NCI-H69 (cell line): ENCODE results near the gene KRT23.
"Not testable (repeated sequence)": the region's sequence is repeated elsewhere in the genome, so short reads cannot be mapped to it uniquely, and the experiment has no call there.

Source experiments
- DNase-seq: peaks from one replicate; lab custom pipeline; 2025; lab: John Stamatoyannopoulos, UW

The KRT23 gene

GRCh38 chr17:40950176-40950575, 12.7 kb upstream of the KRT23 start:
- peak; percentile 85 for DNase-seq

- peak; percentile 81 for DNase-seq
Observed at GRCh38 chr17:40949418-40949817, 12.0 kb upstream of the KRT23 start.

- no peak for DNase-seq
Observed at GRCh38 chr17:40947929-40948328, 10.5 kb upstream of the KRT23 start.

- no peak for DNase-seq
Observed at GRCh38 chr17:40945414-40945813, 8.0 kb upstream of the KRT23 start.

GRCh38 chr17:40944531-40944930, 7.1 kb upstream of the KRT23 start:
- no peak for DNase-seq

GRCh38 chr17:40942553-40942952, 5.1 kb upstream of the KRT23 start:
- DNase-seq, result no peak

- no peak for DNase-seq
Observed at GRCh38 chr17:40940266-40940665, 2.8 kb upstream of the KRT23 start.

GRCh38 chr17:40938981-40939380, 1.5 kb upstream of the KRT23 start:
- DNase-seq, result no peak

GRCh38 chr17:40936976-40937375, 470 bp downstream of the KRT23 start:
- no peak for DNase-seq

- no peak for DNase-seq
Observed at GRCh38 chr17:40936437-40936971, 942 bp downstream of the KRT23 start.

GRCh38 chr17:40935624-40936023, 1.8 kb downstream of the KRT23 start:
- no peak for DNase-seq

- no peak for DNase-seq
Observed at GRCh38 chr17:40932608-40933007, 4.8 kb downstream of the KRT23 start.

- no peak for DNase-seq
Observed at GRCh38 chr17:40931311-40931710, 6.1 kb downstream of the KRT23 start.

- no peak for DNase-seq
Observed at GRCh38 chr17:40926341-40926740, 11.1 kb downstream of the KRT23 start.

GRCh38 chr17:40922239-40922638, 15.2 kb downstream of the KRT23 start:
- peak; percentile 39 for DNase-seq

GRCh38 chr17:40921026-40921425, 16.4 kb downstream of the KRT23 start:
- no peak for DNase-seq

GRCh38 chr17:40917116-40917515, 20.3 kb downstream of the KRT23 start:
- not testable (repeated sequence) for DNase-seq

GRCh38 chr17:40916366-40916765, 21.1 kb downstream of the KRT23 start:
- DNase-seq, result no peak

GRCh38 chr17:40915721-40916256, 21.7 kb downstream of the KRT23 start:
- DNase-seq, result no peak

- no peak for DNase-seq
Observed at GRCh38 chr17:40915199-40915661, 22.2 kb downstream of the KRT23 start.

- no peak for DNase-seq
Observed at GRCh38 chr17:40914075-40914855, 23.2 kb downstream of the KRT23 start.

GRCh38 chr17:40912486-40913210, 24.8 kb downstream of the KRT23 start:
- no peak for DNase-seq

GRCh38 chr17:40910441-40910841, 27.0 kb downstream of the KRT23 start:
- DNase-seq, result no peak
